ENCODE measurements around the gene CEP20.
"Not testable (repeated sequence)": the region's sequence is repeated elsewhere in the genome, so short reads cannot be mapped to it uniquely, and the experiment has no call there.

Gene CEP20

DNA sequence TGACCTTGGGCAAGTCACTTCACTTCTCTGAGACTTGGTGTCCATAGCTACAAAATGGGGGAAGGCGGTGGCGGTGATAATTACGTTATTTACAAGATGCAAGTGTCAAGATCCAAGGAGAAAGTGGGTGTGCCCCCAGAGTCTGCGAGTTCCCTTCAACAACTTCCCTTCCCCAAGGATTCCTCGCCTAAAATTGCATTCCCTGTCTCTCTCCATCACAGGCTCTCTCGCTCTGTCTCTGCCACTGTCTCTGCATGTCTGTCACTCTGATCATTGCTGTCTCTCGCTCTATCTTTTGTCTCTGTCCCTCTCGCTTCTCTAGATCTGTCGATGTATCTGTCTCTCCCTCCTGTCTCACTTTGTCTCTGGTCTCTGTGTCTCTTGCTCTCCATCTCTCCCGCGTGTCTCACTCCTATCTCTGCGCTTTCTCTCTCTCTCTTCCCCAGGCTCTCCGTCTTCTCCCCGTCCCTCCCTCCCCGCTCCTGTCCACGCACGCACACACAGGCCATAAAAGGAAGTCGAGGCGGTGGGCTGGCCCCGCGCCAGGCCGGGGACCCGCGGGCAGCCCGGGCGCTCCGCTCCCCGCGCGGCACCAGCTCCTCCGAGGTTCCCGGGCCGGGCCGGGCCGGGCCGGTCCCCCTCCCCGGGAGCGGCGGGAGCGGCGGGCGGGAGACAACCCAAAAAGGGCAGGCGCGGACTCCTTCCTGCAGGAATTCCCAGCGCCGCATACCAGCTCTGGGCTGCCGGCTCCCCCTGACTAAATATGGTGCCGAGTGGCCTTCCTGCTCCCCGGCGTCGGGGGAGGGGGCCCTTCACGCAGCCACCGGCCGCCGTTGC lies 30.5 kb downstream of the CEP20 start:
- DNase-seq (ENCODE audit: low spot score), result peak; percentile 84

DNA sequence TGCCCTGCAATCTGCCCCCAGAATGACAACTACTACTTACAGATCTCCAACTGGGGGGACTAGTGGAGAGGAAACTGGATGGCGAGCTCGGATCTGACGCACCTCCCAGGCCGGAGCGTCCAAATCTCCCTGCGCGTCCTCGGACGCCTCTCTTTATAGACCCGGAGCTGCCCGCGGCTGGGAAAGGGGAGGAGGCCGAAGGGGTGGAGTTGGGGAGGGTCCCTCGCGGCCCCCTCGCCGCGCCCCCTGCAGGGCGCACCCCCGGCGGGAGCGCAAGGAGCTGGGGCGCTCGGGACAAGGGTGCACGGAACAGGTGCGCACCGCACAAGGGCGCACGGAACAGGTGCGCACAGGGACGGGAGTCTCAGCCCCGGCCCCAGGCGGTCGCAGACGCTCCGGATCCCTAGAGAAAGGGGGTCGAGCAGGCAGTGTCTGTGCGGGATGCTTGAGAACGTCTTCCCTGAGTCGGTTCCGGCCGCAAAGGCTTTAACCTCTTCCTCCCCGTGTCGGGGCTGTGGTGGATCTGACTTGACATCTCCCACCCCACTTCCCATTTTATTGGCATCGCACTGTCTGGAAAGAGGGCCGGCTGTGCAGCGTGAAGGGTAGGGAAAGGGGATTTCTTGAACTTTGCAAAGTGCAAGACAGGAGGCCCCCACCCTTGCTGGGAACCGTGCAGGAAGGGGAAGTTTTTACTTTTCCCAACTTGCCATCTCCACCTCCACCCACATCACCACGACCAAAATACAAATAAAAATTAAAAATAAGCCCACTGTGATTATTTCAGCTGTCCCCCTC lies 31.3 kb downstream of the CEP20 start, which contains the start of gene MYH11:
Gene MYH11 (minus strand): TSS at position 128 of the 798 bp plus-strand sequence. CDS start 18,776 bp downstream, outside the sequence.
- peak; percentile 72 for DNase-seq (ENCODE audit: low spot score)

DNA sequence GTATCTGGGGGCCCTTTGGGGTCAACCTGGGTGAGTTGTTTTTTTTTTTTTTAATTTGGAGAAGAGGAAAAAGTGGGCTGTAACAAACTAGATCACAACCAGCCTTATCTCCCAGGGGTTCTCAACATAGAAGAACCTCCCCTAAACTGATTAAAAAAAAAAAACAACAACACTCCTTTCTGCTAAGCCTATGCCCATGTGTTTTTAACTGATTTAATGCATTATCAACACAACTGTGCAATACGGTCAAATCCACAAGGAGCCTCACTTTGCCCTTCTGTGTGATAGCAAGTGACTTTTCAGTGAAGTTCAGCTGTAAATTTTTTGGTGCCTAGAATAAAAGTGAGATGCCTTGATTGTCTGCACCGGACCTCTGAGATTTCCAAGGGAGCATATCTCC lies 32.2 kb downstream of the CEP20 start:
- no peak for DNase-seq (ENCODE audit: low spot score)

DNA sequence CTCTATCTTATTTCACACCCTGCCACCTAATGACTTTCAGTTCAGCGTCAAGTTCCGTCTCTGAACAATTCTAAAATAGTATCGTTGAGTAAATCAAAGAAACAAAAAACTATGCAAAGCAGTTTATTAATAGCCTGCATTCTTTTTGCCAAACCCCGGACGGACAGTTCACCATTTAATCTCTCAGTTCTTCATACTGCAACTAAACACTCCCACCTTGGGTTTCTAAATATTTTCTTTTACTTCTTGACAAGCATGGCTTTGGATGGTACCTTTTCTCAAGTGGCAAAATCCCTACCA lies 32.7 kb downstream of the CEP20 start:
- DNase-seq (ENCODE audit: low spot score), result no peak

DNA sequence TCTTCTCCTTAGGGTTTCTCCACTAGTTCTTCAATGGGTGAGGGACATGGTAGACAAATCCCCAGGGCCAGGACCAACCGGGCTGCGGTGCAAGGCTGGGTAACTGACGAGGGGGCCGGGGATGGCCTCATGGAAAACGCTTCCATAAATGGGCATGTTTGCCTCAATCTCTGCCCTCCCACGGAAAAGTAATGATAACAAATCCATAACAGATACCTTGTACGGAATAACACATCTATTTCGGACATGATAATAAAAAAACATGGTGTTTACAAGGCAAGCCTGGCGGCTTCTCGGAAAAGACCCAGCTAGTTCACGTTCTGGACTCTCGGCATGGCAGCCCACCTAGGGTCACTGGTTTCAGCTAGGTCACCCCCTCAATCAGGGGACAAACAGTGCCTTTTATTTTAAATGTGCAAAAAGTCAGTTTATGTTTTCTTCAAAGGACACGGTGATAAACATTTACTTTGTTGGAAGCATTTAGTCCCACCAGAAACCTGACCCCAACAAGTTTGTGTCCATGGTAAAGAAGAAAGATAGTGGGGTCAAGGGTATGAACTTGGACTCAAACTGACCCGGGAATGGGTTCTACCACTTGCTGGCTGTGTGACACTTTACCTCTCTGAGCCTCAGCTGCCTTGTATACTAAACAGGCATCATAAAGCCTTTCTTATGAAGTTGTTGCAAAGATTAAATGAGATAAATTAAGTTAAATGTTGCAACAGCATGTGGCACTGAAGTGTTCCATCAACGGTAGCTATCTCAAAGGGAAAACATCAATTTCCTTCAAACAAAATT lies 33.3 kb downstream of the CEP20 start:
- no peak for DNase-seq (ENCODE audit: low spot score)

DNA sequence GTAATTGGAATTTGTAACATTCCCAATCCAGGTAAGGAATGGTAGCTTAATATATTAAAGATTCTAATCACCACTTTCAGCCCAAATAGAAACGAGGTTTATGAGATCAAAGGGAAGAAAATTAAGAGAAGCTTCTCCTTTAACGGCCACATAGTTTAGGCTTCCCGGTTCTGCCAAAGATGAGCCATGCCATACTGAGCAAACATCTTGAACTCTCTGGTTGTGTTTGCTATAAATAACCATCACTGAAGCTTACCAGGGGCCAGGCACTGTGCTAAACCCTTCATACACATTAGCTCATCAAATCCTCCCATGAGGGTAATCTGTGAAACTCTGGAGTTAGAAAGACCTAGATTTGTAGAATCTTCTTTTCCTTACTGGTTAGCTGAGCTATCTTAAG lies 34.3 kb downstream of the CEP20 start:
- DNase-seq (ENCODE audit: low spot score), result no peak

DNA sequence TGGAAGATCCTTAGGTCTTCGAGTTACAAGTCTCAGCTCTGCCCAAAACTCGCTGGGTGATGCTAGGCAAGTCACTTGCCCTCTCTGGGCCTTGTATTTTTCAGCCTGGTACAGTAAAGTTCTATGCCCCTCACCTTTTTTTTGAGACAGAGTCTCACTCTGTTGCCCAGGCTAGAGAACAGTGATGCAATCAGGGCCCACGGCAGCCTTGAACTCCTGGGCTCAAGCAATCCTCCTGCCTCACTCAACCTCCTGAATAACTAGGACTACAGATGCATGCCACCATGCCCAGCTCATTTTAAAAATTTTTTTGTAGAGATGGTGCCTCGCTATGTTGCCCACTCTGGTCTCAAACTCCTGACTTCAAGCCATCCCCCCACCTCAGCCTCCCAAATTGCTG lies 35.4 kb downstream of the CEP20 start:
- no peak for DNase-seq (ENCODE audit: low spot score)

DNA sequence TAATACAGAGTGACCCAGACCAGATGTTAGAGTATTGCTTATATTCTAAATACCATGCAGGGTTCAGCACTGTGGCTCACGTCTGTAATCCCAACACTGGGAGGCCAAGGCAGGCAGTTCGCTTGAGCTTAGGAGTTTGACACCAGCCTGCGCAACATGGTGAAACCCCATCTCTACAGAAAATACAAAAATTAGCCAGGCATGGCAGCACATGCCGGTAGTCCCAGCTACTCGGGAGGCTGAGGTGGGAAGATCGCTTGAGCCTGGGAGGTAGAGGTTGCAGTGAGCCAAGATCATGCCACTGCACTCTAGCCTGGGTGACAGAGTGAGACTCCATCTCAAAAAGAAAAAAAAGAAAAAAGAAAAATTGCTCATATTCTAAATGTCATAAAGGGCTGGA lies 37.8 kb downstream of the CEP20 start:
- not testable (repeated sequence) for DNase-seq (ENCODE audit: low spot score)

DNA sequence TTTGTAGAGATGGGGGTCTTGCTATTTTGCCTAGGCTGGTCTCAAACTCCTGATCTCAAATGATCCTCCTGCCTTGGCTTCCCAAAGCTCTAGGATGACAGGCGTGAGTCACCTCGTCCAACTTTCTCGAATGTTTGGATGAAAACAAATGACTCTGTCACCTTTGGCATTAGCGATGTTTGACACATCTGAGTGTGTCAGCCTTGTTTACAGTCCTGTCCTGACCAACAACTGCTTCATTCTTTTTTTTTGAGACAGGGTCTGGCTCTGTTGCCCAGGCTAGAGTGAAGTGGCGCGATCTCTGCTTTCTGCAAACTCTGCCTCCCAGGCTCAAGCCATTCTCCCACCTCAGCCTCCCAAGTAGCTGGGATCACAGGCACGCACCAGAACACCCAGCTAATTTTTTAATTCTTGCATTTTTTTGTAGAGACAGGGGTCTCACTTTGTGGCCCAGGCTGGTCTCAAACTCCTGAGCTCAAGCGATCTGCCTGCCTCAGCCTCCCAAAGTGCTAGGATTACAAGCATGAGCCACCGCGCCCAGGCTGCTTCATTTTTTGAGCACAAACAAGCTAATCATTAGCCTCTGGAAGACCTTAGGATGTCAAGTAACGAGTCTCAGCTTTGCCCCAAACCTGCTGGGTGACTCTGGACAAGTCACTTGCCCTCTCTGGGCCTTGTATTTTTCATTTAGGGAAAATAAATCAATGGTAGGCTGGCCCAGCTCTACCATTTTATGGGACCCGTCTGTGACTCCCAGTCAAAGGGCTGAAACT lies 39.0 kb downstream of the CEP20 start:
- no peak for DNase-seq (ENCODE audit: low spot score)

DNA sequence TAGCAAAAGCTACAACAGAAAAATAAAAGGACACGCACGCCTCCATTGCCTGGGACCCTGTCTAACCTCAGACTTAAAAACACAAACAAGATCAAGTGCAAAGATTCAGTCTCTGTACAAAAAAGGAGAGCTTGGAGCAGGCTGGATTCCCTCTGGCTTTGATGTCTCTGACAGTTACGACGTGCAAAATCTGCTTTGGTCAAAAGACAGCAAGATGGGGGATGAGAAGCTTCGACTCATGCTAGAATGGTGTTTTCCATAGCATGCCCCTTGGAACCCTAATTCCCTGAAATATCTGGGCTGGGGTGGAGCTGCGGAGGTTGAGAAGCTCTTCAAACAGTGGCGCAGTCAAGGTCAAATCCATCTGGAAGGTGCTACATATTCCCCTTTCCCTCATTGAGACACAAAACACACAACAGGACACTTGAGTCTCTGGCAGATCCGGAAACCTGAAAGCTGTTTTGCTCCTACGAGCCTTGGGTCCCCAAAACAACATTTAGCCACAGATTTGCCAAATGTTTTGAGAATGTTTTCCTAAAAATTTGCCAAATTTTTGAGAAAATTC lies 40.7 kb downstream of the CEP20 start:
- DNase-seq (ENCODE audit: low spot score), result no peak

DNA sequence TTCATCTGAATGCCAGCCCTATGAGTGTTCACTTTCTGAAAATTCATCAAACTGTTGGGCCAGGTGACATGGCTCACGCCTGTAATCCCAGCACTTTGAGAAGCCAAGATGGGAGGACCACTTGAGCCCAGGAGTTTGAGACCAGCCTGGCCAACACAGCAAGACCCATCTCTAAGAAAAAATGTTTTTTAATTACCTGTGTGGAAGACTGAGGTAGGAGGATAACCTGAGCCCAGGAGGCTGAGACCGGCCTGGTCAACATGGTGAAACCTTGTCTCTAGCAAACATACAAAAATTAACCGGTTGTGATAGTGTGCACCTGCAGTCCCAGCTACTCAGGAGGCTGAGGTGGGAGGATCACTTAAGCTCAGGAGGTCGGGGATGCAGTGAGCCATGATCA lies 41.9 kb downstream of the CEP20 start:
- no peak for DNase-seq (ENCODE audit: low spot score)

DNA sequence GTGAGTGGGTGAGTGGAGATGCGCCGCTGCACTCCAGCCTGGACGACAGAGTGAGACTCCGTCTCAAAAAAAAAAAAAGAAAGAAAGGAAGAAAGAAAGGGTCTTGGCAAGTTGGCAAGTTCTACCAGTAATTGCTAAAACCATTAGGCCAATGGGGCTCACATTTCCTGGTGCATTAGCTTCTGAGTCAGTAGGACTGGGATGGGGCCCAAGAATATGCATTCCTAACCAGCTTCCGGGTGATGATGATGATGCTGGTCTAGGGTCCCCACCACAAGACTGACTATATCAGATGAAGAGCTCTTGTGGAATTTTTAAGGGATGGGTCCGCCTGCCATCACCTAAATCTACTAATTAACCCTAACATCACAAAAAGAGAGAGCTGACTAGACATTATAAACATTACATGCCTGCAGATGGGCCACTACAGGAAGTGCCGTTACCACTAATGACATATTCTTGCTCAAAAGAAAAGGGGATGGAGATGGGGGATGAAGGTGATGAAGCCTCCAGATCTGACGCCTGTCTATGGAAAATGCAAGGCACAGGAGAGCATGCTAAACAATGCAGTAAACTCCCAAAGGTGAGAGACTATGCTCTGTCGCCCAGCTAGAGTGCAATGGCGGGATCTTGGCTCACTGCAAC lies 44.6 kb downstream of the CEP20 start:
- no peak for DNase-seq (ENCODE audit: low spot score)

DNA sequence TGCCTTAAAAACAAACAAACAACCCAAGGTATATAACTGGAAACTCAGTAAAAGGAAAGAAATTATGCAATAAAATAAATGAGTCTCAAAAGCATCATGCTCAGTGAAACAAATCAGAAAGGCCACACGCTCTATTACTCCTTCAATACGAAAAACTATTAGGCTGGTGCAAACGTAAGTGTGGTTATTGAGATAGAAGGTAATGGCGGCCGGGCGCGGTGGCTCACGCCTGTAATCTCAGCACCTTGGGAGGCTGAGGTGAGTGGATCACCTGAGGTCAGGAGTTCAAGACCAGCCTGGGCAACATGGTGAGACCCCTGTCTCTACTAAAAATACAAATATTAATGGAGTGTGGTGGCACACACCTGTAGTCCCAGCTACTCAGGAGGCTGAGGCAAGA lies 49.2 kb downstream of the CEP20 start:
- DNase-seq (ENCODE audit: low spot score), result not testable (repeated sequence)

DNA sequence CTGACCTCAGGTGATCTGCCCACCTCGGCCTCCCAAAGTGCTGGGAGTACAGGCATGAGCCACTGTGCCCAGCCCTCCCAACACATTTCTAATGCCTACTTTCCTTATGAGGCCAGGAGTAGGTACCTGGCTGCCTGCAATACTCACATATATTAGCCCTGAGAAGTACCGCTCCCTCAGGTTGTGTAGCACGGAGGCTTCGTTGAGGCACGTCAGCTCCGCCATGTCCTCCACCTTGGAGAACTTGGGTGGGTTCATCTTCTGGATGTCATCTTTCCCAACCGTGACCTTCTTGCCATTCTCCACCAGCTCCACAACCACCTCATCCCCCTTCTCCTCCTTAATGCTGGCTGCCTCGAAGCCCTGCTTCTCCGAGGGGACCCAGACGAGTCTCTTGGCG lies 50.6 kb downstream of the CEP20 start:
- DNase-seq (ENCODE audit: low spot score), result no peak

DNA sequence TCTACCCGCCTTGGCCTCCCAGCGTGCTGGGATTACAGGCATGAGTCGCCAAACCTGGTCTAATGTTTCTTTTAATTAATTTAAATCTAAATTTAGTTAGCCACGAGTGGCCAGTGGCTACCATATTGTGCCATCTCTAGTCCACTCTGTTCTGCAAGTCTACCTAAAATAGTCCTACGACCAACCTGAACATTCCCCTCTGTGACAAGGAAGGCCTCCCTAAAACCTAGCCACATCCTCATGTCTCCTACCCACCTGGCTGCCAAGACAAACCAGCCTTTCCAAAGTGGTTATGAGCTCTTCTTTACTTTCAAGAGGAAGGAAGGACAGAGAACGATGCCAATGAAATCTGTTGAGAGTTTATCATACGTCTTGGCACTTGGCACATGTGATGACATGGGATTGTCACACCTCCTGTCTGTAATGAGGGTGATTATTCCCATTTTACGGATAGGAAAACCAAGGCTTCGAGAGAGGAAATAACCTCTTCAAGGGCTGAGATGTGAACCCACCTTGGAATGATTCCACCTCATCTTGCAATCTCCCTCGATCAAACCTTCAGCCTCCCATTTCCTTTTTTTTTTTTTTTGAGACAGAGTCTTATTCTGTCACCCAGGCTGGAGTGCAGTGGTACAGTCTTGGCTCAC lies 51.3 kb downstream of the CEP20 start:
- no peak for DNase-seq (ENCODE audit: low spot score)

DNA sequence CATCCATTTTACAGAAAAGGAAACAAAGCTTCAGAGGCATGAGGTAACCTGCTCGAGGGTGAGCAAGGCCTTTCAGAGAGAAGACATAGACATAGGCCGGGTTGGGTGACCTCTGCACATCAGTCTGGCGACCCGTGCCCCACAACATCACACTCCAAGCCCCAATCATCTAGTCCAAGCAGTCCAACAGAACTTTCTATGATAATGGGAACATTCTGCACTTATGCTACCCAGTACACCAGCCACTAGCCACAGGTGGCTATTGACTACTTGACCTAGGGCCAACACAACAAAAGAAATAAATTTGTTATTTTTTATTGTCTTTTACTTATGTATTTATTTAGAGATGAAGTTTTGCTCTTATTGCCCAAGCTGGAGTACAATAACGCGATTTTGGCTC lies 52.3 kb downstream of the CEP20 start:
- no peak for DNase-seq (ENCODE audit: low spot score)

DNA sequence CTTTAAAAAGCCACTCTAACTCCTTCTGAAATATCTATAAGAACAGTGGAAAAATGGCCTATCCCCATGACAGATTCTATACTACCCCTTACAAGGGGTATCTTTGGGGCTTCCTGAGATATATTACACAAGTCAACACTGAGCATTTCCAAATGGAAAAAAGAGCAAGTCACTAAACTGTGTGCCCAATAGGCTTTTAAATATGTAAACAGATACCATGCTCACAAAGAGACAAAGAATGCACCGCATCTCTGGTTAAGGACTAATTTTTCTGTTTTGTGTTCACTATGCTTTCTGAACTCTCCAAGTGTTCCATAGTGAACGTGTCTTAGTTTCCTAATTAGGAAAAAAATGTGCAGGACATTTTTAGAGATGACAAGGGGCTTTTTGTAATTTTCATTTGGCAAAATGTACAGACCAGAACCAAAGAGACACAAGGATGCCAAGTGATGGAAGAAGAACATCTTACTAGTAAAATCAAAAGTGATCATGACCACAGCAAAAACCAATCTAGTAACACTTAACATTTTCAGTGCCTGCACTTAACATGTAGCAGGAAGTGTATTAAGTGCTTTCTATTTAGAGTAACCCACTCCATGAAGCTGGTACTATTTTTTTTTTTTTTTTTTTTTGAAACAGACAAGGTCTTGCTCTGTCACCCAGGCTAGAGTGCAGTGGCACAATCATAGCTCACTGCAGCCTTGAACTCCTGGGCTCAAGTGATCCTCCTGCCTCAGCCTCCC lies 53.1 kb downstream of the CEP20 start:
- DNase-seq (ENCODE audit: low spot score), result no peak

DNA sequence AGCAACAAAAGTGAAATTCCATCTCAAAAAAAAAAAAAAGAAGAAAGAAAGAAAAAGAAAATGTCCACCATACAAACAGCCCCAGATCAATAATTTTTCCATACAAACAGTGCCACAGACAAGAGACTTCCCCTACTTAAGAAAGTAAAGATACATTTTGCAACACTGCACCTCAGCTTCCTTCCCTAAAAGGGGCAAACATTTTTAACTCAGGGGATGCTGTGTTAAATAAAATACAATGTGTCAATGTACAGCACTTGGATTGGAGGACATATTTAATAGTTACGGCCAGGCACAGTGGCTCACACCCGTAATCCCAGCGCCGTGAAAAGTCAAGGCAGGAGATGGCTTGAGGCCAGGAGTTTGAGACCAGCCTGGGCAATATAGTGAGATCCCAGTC lies 53.9 kb downstream of the CEP20 start:
- no peak for DNase-seq (ENCODE audit: low spot score)

DNA sequence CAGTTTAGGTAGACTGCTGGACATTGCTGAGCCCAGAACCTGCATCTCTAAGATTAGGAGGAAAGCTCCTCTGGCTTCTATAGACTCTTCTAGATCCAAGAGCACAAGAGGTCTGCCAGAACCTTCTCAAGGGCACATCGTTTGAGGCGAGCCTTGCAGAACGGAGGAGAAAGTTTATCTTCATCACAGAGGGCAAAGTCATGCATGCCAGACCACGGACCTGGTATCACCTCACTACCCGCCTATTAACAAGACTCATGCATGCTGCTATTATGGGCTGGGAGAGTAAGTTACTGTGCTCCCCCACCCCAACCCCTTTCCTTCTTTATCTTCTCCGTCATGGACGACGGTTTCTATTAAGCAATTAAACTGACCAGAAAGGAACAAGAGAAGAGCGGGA lies 54.9 kb downstream of the CEP20 start:
- DNase-seq (ENCODE audit: low spot score), result no peak

DNA sequence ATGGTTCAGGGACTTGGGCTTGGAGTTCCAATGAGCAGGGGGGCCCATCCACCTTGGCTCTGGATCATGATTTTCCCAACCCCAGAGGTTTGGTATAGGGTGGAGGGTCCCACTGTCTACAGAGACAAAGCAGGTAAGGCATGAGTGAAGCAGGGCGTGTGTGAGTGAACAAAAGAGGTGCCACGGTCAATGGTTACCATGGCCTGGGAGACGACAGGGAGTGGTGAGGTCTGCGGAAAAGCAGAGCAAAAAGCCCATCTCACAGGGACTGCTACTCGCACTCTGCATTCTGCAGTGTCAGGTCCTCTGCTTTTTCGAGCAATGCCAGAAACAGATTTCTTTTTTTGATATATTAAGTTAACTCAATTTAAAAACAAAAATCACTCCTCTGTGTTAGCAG lies 56.2 kb downstream of the CEP20 start:
- DNase-seq (ENCODE audit: low spot score), result no peak

All from iPS-NIHi11 (cell line).